ENCODE data around the gene MED13L.
A peak's percentile ranks its signal among the peaks of the same experiment; 100 is the strongest.

Gene MED13L

GRCh38 chr12:116058574-116058973, 218.9 kb downstream of the MED13L start:
- H3K4me2 ChIP-seq (ENCODE audit: low read length), result no peak overlapping the region
- no peaks in the 10 kb centered on the region for H3K27me3 ChIP-seq (ENCODE audit: control insufficient read depth, insufficient read depth, low read length)
- no peaks in the 10 kb centered on the region for H3K36me3 ChIP-seq (ENCODE audit: insufficient read depth, low read length)
- no peak overlapping the region for H3K9ac ChIP-seq (ENCODE audit: low read depth, low read length)
- H3K4me1 ChIP-seq (ENCODE audit: control insufficient read depth, insufficient read depth, low read length), result peaks cover 8% of the 10 kb centered on the region
- H3K9me3 ChIP-seq (replicated peaks; ENCODE audit: low read length), result no peaks in the 10 kb centered on the region
- no peak overlapping the region for H3K4me3 ChIP-seq (ENCODE audit: low read length)

- H3K27me3 ChIP-seq (ENCODE audit: control insufficient read depth, insufficient read depth, low read length), result no peaks in the 10 kb centered on the region
- H3K4me1 ChIP-seq (ENCODE audit: control insufficient read depth, insufficient read depth, low read length), result peaks cover 13% of the 10 kb centered on the region
- H3K36me3 ChIP-seq (ENCODE audit: insufficient read depth, low read length), result no peaks in the 10 kb centered on the region
- no peak overlapping the region for H3K4me2 ChIP-seq (ENCODE audit: low read length)
- H3K9ac ChIP-seq (ENCODE audit: low read depth, low read length), result no peak overlapping the region
- H3K9me3 ChIP-seq (replicated peaks; ENCODE audit: low read length), result no peaks in the 10 kb centered on the region
- no peak overlapping the region for H3K4me3 ChIP-seq (ENCODE audit: low read length)
Measured at GRCh38 chr12:116057356-116057755, 220.1 kb downstream of the MED13L start.

- Histone ChIP-seq H3K27me3 (ENCODE audit: control insufficient read depth, insufficient read depth, low read length) (no peaks in the 10 kb centered on the region), H3K4me3 (ENCODE audit: low read length) (no peak overlapping the region), H3K4me1 (ENCODE audit: control insufficient read depth, insufficient read depth, low read length) (peaks cover 21% of the 10 kb centered on the region), H3K9me3 (replicated peaks; ENCODE audit: low read length) (no peaks in the 10 kb centered on the region), H3K36me3 (ENCODE audit: insufficient read depth, low read length) (no peaks in the 10 kb centered on the region), H3K9ac (ENCODE audit: low read depth, low read length) (no peak overlapping the region), H3K4me2 (ENCODE audit: low read length) (no peak overlapping the region)
Measured at GRCh38 chr12:116055895-116056607, 221.4 kb downstream of the MED13L start.

- H3K4me1 ChIP-seq (ENCODE audit: control insufficient read depth, insufficient read depth, low read length), result peaks cover 33% of the 10 kb centered on the region
- no peak overlapping the region for H3K9ac ChIP-seq (ENCODE audit: low read depth, low read length)
- H3K4me2 ChIP-seq (ENCODE audit: low read length), result peak overlapping the region; percentile 15
- no peak overlapping the region for H3K4me3 ChIP-seq (ENCODE audit: low read length)
- H3K27me3 ChIP-seq (ENCODE audit: control insufficient read depth, insufficient read depth, low read length), result no peaks in the 10 kb centered on the region
- H3K9me3 ChIP-seq (replicated peaks; ENCODE audit: low read length), result no peaks in the 10 kb centered on the region
- H3K36me3 ChIP-seq (ENCODE audit: insufficient read depth, low read length), result no peaks in the 10 kb centered on the region
Measured at GRCh38 chr12:116054280-116054679, 223.2 kb downstream of the MED13L start.

- Histone ChIP-seq H3K27me3 (ENCODE audit: control insufficient read depth, insufficient read depth, low read length) (no peaks in the 10 kb centered on the region), H3K4me3 (ENCODE audit: low read length) (no peak overlapping the region), H3K36me3 (ENCODE audit: insufficient read depth, low read length) (no peaks in the 10 kb centered on the region), H3K4me1 (ENCODE audit: control insufficient read depth, insufficient read depth, low read length) (peaks cover 39% of the 10 kb centered on the region), H3K9ac (ENCODE audit: low read depth, low read length) (no peak overlapping the region), H3K9me3 (replicated peaks; ENCODE audit: low read length) (no peaks in the 10 kb centered on the region), H3K4me2 (ENCODE audit: low read length) (peak overlapping the region; percentile 15)
Measured at GRCh38 chr12:116053479-116054200, 223.9 kb downstream of the MED13L start.

GRCh38 chr12:116050275-116050674, 227.2 kb downstream of the MED13L start:
- H3K4me2 ChIP-seq (ENCODE audit: low read length), result peak overlapping the region; percentile 34
- no peak overlapping the region for H3K4me3 ChIP-seq (ENCODE audit: low read length)
- no peaks in the 10 kb centered on the region for H3K9me3 ChIP-seq (replicated peaks; ENCODE audit: low read length)
- H3K27me3 ChIP-seq (ENCODE audit: control insufficient read depth, insufficient read depth, low read length), result no peaks in the 10 kb centered on the region
- H3K9ac ChIP-seq (ENCODE audit: low read depth, low read length), result no peak overlapping the region
- no peaks in the 10 kb centered on the region for H3K36me3 ChIP-seq (ENCODE audit: insufficient read depth, low read length)
- peaks cover 43% of the 10 kb centered on the region for H3K4me1 ChIP-seq (ENCODE audit: control insufficient read depth, insufficient read depth, low read length)

- Histone ChIP-seq H3K27me3 (ENCODE audit: control insufficient read depth, insufficient read depth, low read length) (no peaks in the 10 kb centered on the region), H3K36me3 (ENCODE audit: insufficient read depth, low read length) (no peaks in the 10 kb centered on the region), H3K9ac (ENCODE audit: low read depth, low read length) (no peak overlapping the region), H3K4me1 (ENCODE audit: control insufficient read depth, insufficient read depth, low read length) (peaks cover 48% of the 10 kb centered on the region), H3K4me3 (ENCODE audit: low read length) (no peak overlapping the region), H3K4me2 (ENCODE audit: low read length) (no peak overlapping the region), H3K9me3 (replicated peaks; ENCODE audit: low read length) (no peaks in the 10 kb centered on the region)
Measured at GRCh38 chr12:116048879-116049278, 228.6 kb downstream of the MED13L start.

GRCh38 chr12:116046039-116046438, 231.5 kb downstream of the MED13L start:
- Histone ChIP-seq H3K36me3 (ENCODE audit: insufficient read depth, low read length) (no peaks in the 10 kb centered on the region), H3K9me3 (replicated peaks; ENCODE audit: low read length) (no peaks in the 10 kb centered on the region), H3K4me1 (ENCODE audit: control insufficient read depth, insufficient read depth, low read length) (peaks cover 32% of the 10 kb centered on the region), H3K4me3 (ENCODE audit: low read length) (no peak overlapping the region), H3K4me2 (ENCODE audit: low read length) (no peak overlapping the region), H3K27me3 (ENCODE audit: control insufficient read depth, insufficient read depth, low read length) (no peaks in the 10 kb centered on the region), H3K9ac (ENCODE audit: low read depth, low read length) (no peak overlapping the region)

- Histone ChIP-seq H3K9ac (ENCODE audit: low read depth, low read length) (no peak overlapping the region), H3K27me3 (ENCODE audit: control insufficient read depth, insufficient read depth, low read length) (no peaks in the 10 kb centered on the region), H3K9me3 (replicated peaks; ENCODE audit: low read length) (no peaks in the 10 kb centered on the region), H3K4me3 (ENCODE audit: low read length) (no peak overlapping the region), H3K4me1 (ENCODE audit: control insufficient read depth, insufficient read depth, low read length) (peaks cover 28% of the 10 kb centered on the region), H3K36me3 (ENCODE audit: insufficient read depth, low read length) (no peaks in the 10 kb centered on the region), H3K4me2 (ENCODE audit: low read length) (no peak overlapping the region)
Measured at GRCh38 chr12:116045150-116045549, 232.3 kb downstream of the MED13L start.

- Histone ChIP-seq H3K9me3 (replicated peaks; ENCODE audit: low read length) (no peaks in the 10 kb centered on the region), H3K27me3 (ENCODE audit: control insufficient read depth, insufficient read depth, low read length) (no peaks in the 10 kb centered on the region), H3K4me3 (ENCODE audit: low read length) (no peak overlapping the region), H3K4me1 (ENCODE audit: control insufficient read depth, insufficient read depth, low read length) (peaks cover 17% of the 10 kb centered on the region), H3K36me3 (ENCODE audit: insufficient read depth, low read length) (no peaks in the 10 kb centered on the region), H3K9ac (ENCODE audit: low read depth, low read length) (no peak overlapping the region), H3K4me2 (ENCODE audit: low read length) (no peak overlapping the region)
Measured at GRCh38 chr12:116043659-116044535, 233.6 kb downstream of the MED13L start.

- H3K27me3 ChIP-seq (ENCODE audit: control insufficient read depth, insufficient read depth, low read length), result no peaks in the 10 kb centered on the region
- no peaks in the 10 kb centered on the region for H3K36me3 ChIP-seq (ENCODE audit: insufficient read depth, low read length)
- H3K4me2 ChIP-seq (ENCODE audit: low read length), result no peak overlapping the region
- no peaks in the 10 kb centered on the region for H3K9me3 ChIP-seq (replicated peaks; ENCODE audit: low read length)
- H3K9ac ChIP-seq (ENCODE audit: low read depth, low read length), result no peak overlapping the region
- H3K4me3 ChIP-seq (ENCODE audit: low read length), result no peak overlapping the region
- peaks cover 27% of the 10 kb centered on the region for H3K4me1 ChIP-seq (ENCODE audit: control insufficient read depth, insufficient read depth, low read length)
Measured at GRCh38 chr12:116040402-116040801, 237.1 kb downstream of the MED13L start.
